Measurements from ENCODE around the gene APMAP. TPM values are rescaled to one million over a fixed set of nuclear protein-coding genes. Genes with fewer than 3 reads are reported as not detected.
A peak's percentile ranks its signal among the peaks of the same experiment; 100 is the strongest.

Gene APMAP
- total and polyA plus RNA-seq, 7 donors, result 9.6 to 55.8 (median 25.7) TPM

GRCh38 chr20:24983896-24984295 lies 8.7 kb downstream of the APMAP start:
- H3K27me3 ChIP-seq, result no peaks in the 10 kb centered on the region
- no peaks in the 10 kb centered on the region for H3K9me3 ChIP-seq
- no peak overlapping the region for H3K4me3 ChIP-seq
- TF ChIP-seq POLR2A (IDR thresholded peaks at IDR 0.05) (no peak), CTCF (IDR thresholded peaks at IDR 0.05) (no peak), POLR2AphosphoS5 (IDR thresholded peaks at IDR 0.05) (no peak), EP300 (IDR thresholded peaks at IDR 0.05) (no peak)
- intact Hi-C loops (cut with DNase I), result no loop called here
- peaks cover 0 to 30% (median 6%) of the 10 kb centered on the region in 4 donors for H3K36me3 ChIP-seq
- peak; percentile 37 for DNase-seq
- H3K27ac ChIP-seq, result no peak overlapping the region
- no peaks in the 10 kb centered on the region for H3K4me1 ChIP-seq
- WGBS, 2 donors, result 91 to 94% methylated on average over 8 of the region's 8 CpGs

- Histone ChIP-seq H3K27ac (no peak overlapping the region), H3K4me3 (no peak overlapping the region), H3K27me3 (no peaks in the 10 kb centered on the region), H3K36me3 (peaks cover 0 to 49% (median 10%) of the 10 kb centered on the region in 4 donors), H3K9me3 (no peaks in the 10 kb centered on the region), H3K4me1 (no peaks in the 10 kb centered on the region)
- intact Hi-C loops (cut with DNase I), result no loop called here
- 74 to 87% methylated on average over 3 of the region's 3 CpGs for WGBS, 2 donors
- DNase-seq, result peak; percentile 77
- TF ChIP-seq CTCF (IDR thresholded peaks at IDR 0.05) (no peak), POLR2AphosphoS5 (IDR thresholded peaks at IDR 0.05) (peak in 1 of 4 donors; percentile 12)
Observed at GRCh38 chr20:24981790-24982189, 10.8 kb downstream of the APMAP start.

- H3K27ac ChIP-seq, result no peak overlapping the region
- 75 to 87% methylated on average over 4 of the region's 4 CpGs for WGBS, 2 donors
Observed at GRCh38 chr20:24981282-24981681, 11.3 kb downstream of the APMAP start.

GRCh38 chr20:24980291-24981053 lies 12.1 kb downstream of the APMAP start:
- peaks cover 0 to 61% (median 15%) of the 10 kb centered on the region in 4 donors for H3K36me3 ChIP-seq
- no peak overlapping the region for H3K27ac ChIP-seq
- peaks cover 0 to 5% (median 0%) of the 10 kb centered on the region in 4 donors for H3K9me3 ChIP-seq
- intact Hi-C loops (cut with DNase I), result no loop called here
- TF ChIP-seq CTCF (IDR thresholded peaks at IDR 0.05) (no peak), EP300 (IDR thresholded peaks at IDR 0.05) (no peak), POLR2A (IDR thresholded peaks at IDR 0.05) (no peak), POLR2AphosphoS5 (IDR thresholded peaks at IDR 0.05) (no peak)
- no peak overlapping the region for H3K4me3 ChIP-seq
- no peaks in the 10 kb centered on the region for H3K27me3 ChIP-seq
- DNase-seq, result peak; percentile 62
- H3K4me1 ChIP-seq, result no peaks in the 10 kb centered on the region
- WGBS, 2 donors, result 91 to 97% methylated on average over 34 of the region's 34 CpGs

More at GRCh38 chr20:24981282-24981681, 11.3 kb downstream of the APMAP start:
- Histone ChIP-seq H3K4me1 (no peaks in the 10 kb centered on the region), H3K36me3 (peaks cover 0 to 54% (median 14%) of the 10 kb centered on the region in 4 donors), H3K27me3 (no peaks in the 10 kb centered on the region), H3K4me3 (no peak overlapping the region), H3K9me3 (no peaks in the 10 kb centered on the region)
- peak; percentile 35 for DNase-seq
- intact Hi-C loops (cut with DNase I), result no loop called here
- TF ChIP-seq EP300 (IDR thresholded peaks at IDR 0.05) (no peak), POLR2A (IDR thresholded peaks at IDR 0.05) (no peak), CTCF (IDR thresholded peaks at IDR 0.05) (no peak), POLR2AphosphoS5 (IDR thresholded peaks at IDR 0.05) (no peak)
